Measurements from ENCODE around the gene UGT2B7. TPM values are rescaled to one million over a fixed set of nuclear protein-coding genes. Genes with fewer than 3 reads are reported as not detected.

Gene UGT2B7
- total and polyA plus RNA-seq, 2 of the 13 experiments (the other 11 are each of a cell fraction or from before 2014, with no cell fraction given) = 26.8 to 41.8 TPM

DNA sequence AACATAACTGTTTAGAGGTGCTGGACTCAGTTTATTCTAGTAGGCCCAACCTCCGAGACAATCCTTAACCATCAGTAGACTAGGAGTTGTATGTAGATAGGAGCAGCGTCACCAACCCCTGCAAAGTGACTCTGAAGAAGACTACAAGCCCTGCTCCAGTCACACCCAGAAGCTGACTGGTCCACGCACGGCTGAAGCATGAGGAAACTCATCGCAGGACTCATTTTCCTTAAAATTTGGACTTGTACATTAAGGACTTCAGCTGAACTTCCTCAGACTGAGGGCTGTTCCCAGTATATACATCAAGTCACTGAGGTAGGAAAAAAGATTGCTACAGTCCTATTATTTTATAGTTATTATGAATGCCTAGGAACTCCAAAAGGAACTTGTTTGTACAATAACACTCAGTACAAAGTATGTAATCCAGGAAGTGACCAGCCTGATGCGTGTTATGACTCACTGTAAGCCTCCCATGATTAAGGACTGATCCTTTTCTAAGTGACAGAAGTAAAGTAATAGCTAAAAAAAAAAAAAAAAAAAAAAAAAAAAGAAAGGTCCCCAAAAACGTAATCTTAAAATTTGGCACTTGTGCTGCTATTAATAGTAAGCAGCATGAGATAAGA, 41.6 kb upstream of the UGT2B7 start (continued):
- TF ChIP-seq, protein P1, sequence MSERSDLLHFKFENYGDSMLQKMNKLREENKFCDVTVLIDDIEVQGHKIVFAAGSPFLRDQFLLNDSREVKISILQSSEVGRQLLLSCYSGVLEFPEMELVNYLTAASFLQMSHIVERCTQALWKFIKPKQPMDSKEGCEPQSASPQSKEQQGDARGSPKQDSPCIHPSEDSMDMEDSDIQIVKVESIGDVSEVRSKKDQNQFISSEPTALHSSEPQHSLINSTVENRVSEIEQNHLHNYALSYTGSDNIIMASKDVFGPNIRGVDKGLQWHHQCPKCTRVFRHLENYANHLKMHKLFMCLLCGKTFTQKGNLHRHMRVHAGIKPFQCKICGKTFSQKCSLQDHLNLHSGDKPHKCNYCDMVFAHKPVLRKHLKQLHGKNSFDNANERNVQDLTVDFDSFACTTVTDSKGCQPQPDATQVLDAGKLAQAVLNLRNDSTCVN (CRISPR knock-in tag; IDR thresholded peaks at IDR 0.05; ENCODE audit: borderline replicate concordance) = no peak
- TF ChIP-seq, protein P2, sequence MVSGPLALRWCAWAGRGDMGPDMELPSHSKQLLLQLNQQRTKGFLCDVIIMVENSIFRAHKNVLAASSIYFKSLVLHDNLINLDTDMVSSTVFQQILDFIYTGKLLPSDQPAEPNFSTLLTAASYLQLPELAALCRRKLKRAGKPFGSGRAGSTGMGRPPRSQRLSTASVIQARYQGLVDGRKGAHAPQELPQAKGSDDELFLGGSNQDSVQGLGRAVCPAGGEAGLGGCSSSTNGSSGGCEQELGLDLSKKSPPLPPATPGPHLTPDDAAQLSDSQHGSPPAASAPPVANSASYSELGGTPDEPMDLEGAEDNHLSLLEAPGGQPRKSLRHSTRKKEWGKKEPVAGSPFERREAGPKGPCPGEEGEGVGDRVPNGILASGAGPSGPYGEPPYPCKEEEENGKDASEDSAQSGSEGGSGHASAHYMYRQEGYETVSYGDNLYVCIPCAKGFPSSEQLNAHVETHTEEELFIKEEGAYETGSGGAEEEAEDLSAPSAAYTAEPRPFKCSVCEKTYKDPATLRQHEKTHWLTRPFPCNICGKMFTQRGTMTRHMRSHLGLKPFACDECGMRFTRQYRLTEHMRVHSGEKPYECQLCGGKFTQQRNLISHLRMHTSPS (CRISPR knock-in tag; IDR thresholded peaks at IDR 0.05; ENCODE audit: low read depth) = no peak
- TF ChIP-seq TOE1 (CRISPR knock-in tag; IDR thresholded peaks at IDR 0.05) (no peak), ZNF75D (CRISPR knock-in tag; IDR thresholded peaks at IDR 0.05; ENCODE audit: borderline replicate concordance) (no peak), SAP130 (CRISPR knock-in tag; IDR thresholded peaks at IDR 0.05; ENCODE audit: low read depth) (peak; percentile 48; the same call in 1 of the 2 replicates), STAG1 (CRISPR knock-in tag; IDR thresholded peaks at IDR 0.05) (no peak), ZMYM3 (CRISPR knock-in tag; IDR thresholded peaks at IDR 0.05) (no peak), RAD51 (IDR thresholded peaks at IDR 0.05; ENCODE audit: borderline replicate concordance) (no peak), EEA1 (CRISPR knock-in tag; IDR thresholded peaks at IDR 0.05; ENCODE audit: borderline replicate concordance) (no peak), ELF3 (CRISPR knock-in tag; IDR thresholded peaks at IDR 0.05) (peak; percentile 56; the same call in 1 of the 2 replicates), DMAP1 (CRISPR knock-in tag; IDR thresholded peaks at IDR 0.05) (0 out of 2 replicates have a peak, but pooled peaks have one; percentile 36), THAP11 (CRISPR knock-in tag; IDR thresholded peaks at IDR 0.05) (no peak), ZBTB7B (CRISPR knock-in tag; IDR thresholded peaks at IDR 0.05) (no peak), CEBPG (CRISPR knock-in tag; IDR thresholded peaks at IDR 0.05) (0 out of 2 replicates have a peak, but pooled peaks have one; percentile 1), CAMTA2 (CRISPR knock-in tag; IDR thresholded peaks at IDR 0.05; ENCODE audit: borderline replicate concordance) (no peak), HDAC2 (CRISPR knock-in tag; IDR thresholded peaks at IDR 0.05) (no peak; the same call in 1 of the 2 replicates)
- TF ChIP-seq, protein P3, sequence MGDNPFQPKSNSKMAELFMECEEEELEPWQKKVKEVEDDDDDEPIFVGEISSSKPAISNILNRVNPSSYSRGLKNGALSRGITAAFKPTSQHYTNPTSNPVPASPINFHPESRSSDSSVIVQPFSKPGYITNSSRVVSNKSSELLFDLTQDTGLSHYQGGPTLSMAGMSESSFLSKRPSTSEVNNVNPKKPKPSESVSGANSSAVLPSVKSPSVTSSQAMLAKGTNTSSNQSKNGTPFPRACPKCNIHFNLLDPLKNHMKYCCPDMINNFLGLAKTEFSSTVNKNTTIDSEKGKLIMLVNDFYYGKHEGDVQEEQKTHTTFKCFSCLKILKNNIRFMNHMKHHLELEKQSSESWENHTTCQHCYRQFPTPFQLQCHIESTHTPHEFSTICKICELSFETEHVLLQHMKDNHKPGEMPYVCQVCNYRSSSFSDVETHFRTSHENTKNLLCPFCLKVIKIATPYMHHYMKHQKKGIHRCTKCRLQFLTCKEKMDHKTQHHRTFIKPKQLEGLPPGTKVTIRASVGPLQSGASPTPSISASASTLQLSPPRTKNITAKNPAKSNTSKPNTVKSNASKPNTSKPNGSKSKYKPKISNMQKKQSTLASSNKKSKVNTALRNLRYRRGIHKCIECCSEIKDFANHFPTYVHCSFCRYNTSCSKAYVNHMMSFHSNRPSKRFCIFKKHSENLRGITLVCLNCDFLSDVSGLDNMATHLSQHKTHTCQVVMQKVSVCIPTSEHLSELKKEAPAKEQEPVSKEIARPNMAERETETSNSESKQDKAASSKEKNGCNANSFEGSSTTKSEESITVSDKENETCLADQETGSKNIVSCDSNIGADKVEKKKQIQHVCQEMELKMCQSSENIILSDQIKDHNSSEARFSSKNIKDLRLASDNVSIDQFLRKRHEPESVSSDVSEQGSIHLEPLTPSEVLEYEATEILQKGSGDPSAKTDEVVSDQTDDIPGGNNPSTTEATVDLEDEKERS (CRISPR knock-in tag; IDR thresholded peaks at IDR 0.05) = no peak
- TF ChIP-seq, protein P4, sequence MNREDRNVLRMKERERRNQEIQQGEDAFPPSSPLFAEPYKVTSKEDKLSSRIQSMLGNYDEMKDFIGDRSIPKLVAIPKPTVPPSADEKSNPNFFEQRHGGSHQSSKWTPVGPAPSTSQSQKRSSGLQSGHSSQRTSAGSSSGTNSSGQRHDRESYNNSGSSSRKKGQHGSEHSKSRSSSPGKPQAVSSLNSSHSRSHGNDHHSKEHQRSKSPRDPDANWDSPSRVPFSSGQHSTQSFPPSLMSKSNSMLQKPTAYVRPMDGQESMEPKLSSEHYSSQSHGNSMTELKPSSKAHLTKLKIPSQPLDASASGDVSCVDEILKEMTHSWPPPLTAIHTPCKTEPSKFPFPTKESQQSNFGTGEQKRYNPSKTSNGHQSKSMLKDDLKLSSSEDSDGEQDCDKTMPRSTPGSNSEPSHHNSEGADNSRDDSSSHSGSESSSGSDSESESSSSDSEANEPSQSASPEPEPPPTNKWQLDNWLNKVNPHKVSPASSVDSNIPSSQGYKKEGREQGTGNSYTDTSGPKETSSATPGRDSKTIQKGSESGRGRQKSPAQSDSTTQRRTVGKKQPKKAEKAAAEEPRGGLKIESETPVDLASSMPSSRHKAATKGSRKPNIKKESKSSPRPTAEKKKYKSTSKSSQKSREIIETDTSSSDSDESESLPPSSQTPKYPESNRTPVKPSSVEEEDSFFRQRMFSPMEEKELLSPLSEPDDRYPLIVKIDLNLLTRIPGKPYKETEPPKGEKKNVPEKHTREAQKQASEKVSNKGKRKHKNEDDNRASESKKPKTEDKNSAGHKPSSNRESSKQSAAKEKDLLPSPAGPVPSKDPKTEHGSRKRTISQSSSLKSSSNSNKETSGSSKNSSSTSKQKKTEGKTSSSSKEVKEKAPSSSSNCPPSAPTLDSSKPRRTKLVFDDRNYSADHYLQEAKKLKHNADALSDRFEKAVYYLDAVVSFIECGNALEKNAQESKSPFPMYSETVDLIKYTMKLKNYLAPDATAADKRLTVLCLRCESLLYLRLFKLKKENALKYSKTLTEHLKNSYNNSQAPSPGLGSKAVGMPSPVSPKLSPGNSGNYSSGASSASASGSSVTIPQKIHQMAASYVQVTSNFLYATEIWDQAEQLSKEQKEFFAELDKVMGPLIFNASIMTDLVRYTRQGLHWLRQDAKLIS (CRISPR knock-in tag; IDR thresholded peaks at IDR 0.05) = 0 out of 2 replicates have a peak, but pooled peaks have one; percentile 88
- TF ChIP-seq, protein P5, sequence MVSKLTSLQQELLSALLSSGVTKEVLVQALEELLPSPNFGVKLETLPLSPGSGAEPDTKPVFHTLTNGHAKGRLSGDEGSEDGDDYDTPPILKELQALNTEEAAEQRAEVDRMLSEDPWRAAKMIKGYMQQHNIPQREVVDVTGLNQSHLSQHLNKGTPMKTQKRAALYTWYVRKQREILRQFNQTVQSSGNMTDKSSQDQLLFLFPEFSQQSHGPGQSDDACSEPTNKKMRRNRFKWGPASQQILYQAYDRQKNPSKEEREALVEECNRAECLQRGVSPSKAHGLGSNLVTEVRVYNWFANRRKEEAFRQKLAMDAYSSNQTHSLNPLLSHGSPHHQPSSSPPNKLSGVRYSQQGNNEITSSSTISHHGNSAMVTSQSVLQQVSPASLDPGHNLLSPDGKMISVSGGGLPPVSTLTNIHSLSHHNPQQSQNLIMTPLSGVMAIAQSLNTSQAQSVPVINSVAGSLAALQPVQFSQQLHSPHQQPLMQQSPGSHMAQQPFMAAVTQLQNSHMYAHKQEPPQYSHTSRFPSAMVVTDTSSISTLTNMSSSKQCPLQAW (CRISPR knock-in tag; IDR thresholded peaks at IDR 0.05) = 0 out of 2 replicates have a peak, but pooled peaks have one; percentile 32
